ENCODE measurements around the gene ATXN1.

ATXN1 gene

GRCh38 chr6:16433338-16433890, 327.8 kb downstream of the ATXN1 start:
- CTCF ChIA-PET, result interaction anchor here (0.7 to 1.4 kb wide), 2 partner anchors 24 to 37 kb away, joined by 3 to 4 read pairs; no protein-coding TSS in a partner anchor

GRCh38 chr6:16432075-16433032, 328.9 kb downstream of the ATXN1 start:
- ChIA-PET POLR2A (no interaction called here), CTCF (interaction anchor here (1.0 to 1.4 kb wide), 2 partner anchors 23 kb away, joined by 4 to 5 read pairs; no protein-coding TSS in a partner anchor)
- Histone ChIP-seq H3K9me3 (ENCODE audit: control insufficient read depth, insufficient read depth, low read depth, low read length) (no peaks in the 10 kb centered on the region), H3K36me3 (ENCODE audit: control insufficient read depth in 2 of 2, insufficient read depth in 1 of 2, low read length in 2 of 2) (no peaks in the 10 kb centered on the region), H3K27ac (ENCODE audit: extremely low read depth, low read depth, low read length) (no peak overlapping the region), H3K4me1 (ENCODE audit: control insufficient read depth, insufficient read depth, low read length) (peaks cover 22% of the 10 kb centered on the region), H3K4me3 (ENCODE audit: low read depth, low read length) (no peak overlapping the region)
- TF ChIP-seq TRIM28 (IDR thresholded peaks at IDR 0.05; ENCODE audit: borderline replicate concordance, low read length) (no peak), ZNF645 (tag by site-specific recombination; IDR thresholded peaks at IDR 0.05) (no peak), ZBTB44 (tag by site-specific recombination; IDR thresholded peaks at IDR 0.05) (peak; percentile 68; the same call in 1 of the 2 replicates)

More at GRCh38 chr6:16433338-16433890, 327.8 kb downstream of the ATXN1 start:
- Histone ChIP-seq H3K36me3 (ENCODE audit: control insufficient read depth in 2 of 2, insufficient read depth in 1 of 2, low read length in 2 of 2) (no peaks in the 10 kb centered on the region), H3K9me3 (ENCODE audit: control insufficient read depth, insufficient read depth, low read depth, low read length) (no peaks in the 10 kb centered on the region), H3K27ac (ENCODE audit: extremely low read depth, low read depth, low read length) (no peak overlapping the region), H3K4me1 (ENCODE audit: control insufficient read depth, insufficient read depth, low read length) (peaks cover 22% of the 10 kb centered on the region), H3K4me3 (ENCODE audit: low read depth, low read length) (no peak overlapping the region)
- POLR2A ChIA-PET, result no interaction called here
- TF ChIP-seq ZNF132 (tag by site-specific recombination; IDR thresholded peaks at IDR 0.05; ENCODE audit: borderline replicate concordance), result no peak
- TF ChIP-seq ZNF501 (tag by site-specific recombination; IDR thresholded peaks at IDR 0.05), result no peak
- TF ChIP-seq ZNF426 (tag by site-specific recombination; IDR thresholded peaks at IDR 0.05), result no peak
- TF ChIP-seq KLF16 (tag by site-specific recombination; IDR thresholded peaks at IDR 0.05), result no peak
- no peak for TF ChIP-seq ZNF366 (tag by site-specific recombination; conservative IDR thresholded peaks at IDR 0.05)

GRCh38 chr6:16431106-16431505, 330.2 kb downstream of the ATXN1 start:
- Histone ChIP-seq H3K9me3 (ENCODE audit: control insufficient read depth, insufficient read depth, low read depth, low read length) (no peaks in the 10 kb centered on the region), H3K27ac (ENCODE audit: extremely low read depth, low read depth, low read length) (no peak overlapping the region), H3K4me3 (ENCODE audit: low read depth, low read length) (no peak overlapping the region), H3K36me3 (ENCODE audit: control insufficient read depth in 2 of 2, insufficient read depth in 1 of 2, low read length in 2 of 2) (no peaks in the 10 kb centered on the region), H3K4me1 (ENCODE audit: control insufficient read depth, insufficient read depth, low read length) (peaks cover 22% of the 10 kb centered on the region)
- ChIA-PET CTCF (no interaction called here), POLR2A (no interaction called here)
- TF ChIP-seq ZXDB (tag by site-specific recombination; IDR thresholded peaks at IDR 0.05), result no peak
- no peak for TF ChIP-seq ZNF510 (tag by site-specific recombination; IDR thresholded peaks at IDR 0.05; ENCODE audit: insufficient replicate concordance)
- TF ChIP-seq ZNF292 (tag by site-specific recombination; IDR thresholded peaks at IDR 0.05; ENCODE audit: borderline replicate concordance, low read depth), result no peak
- no peak for TF ChIP-seq ZNF692 (tag by site-specific recombination; IDR thresholded peaks at IDR 0.05)
- no peak for TF ChIP-seq ZNF561 (tag by site-specific recombination; IDR thresholded peaks at IDR 0.05; ENCODE audit: borderline replicate concordance)
- TF ChIP-seq ZNF677 (tag by site-specific recombination; IDR thresholded peaks at IDR 0.05), result no peak
- TF ChIP-seq GLI2 (tag by site-specific recombination; IDR thresholded peaks at IDR 0.05; ENCODE audit: borderline replicate concordance, low read depth), result no peak
- no peak for TF ChIP-seq ATF2 (tag by site-specific recombination; IDR thresholded peaks at IDR 0.05; ENCODE audit: low read depth)
- TF ChIP-seq ZNF660 (tag by site-specific recombination; IDR thresholded peaks at IDR 0.05), result no peak
- no peak for TF ChIP-seq PATZ1 (tag by site-specific recombination; IDR thresholded peaks at IDR 0.05)
- TF ChIP-seq ZBTB8A (tag by site-specific recombination; IDR thresholded peaks at IDR 0.05), result no peak
- TF ChIP-seq YY1 (tag by site-specific recombination; IDR thresholded peaks at IDR 0.05), result no peak
